Fibroblast of pulmonary artery (primary cell): ENCODE measurements around the gene RUSC1.

Source experiments
- DNase-seq: peaks from one replicate; pipeline ENCODE4 v3.0.0-alpha.2; 2010; ENCODE audit warnings: low read depth
- H3K4me3 ChIP-seq: replicated peaks from 2 replicates; pipeline ENCODE4 v1.5.1; 2011; ENCODE audit warnings: low read depth, mild to moderate bottlenecking, control low read depth, low read length, moderate library complexity
- TF ChIP-seq, protein P1 (sequence below): IDR thresholded peaks from 2 replicates; pipeline ENCODE4 v1.5.1; 2011; ENCODE audit warnings: mild to moderate bottlenecking, control low read depth, low read length, inconsistent platforms; ENCODE audit errors: missing control alignments

Gene RUSC1

DNA sequence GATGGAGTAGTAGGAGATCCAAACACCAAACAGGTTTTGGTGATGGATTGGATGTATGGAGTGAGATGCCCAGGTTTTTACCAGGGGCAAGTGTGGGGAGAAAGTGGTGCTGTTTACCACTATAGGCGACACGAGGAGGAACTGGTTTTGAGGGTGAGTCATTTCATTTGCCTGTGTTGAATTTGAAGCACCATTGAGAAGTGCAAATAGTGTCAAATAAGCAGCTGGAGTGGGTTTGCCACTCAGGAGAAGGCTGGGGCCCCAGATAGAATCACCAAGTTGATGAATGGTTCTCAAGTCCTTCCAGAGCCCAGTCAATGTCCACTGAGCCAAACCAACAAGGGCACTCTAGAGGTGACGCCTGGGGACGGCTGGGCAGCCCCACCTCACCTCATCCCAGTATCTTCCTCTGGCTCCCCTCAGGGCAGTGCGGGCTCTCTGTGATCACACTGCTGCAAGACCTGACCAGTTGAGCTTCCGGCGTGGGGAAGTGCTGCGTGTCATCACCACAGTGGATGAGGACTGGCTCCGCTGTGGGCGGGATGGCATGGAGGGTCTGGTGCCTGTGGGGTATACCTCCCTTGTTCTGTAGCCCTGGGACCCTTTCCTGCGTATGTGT is 9.4 kb downstream of the RUSC1 start:
- H3K4me3 ChIP-seq = no peak overlapping the region
- no peak for DNase-seq
- TF ChIP-seq, protein P1, sequence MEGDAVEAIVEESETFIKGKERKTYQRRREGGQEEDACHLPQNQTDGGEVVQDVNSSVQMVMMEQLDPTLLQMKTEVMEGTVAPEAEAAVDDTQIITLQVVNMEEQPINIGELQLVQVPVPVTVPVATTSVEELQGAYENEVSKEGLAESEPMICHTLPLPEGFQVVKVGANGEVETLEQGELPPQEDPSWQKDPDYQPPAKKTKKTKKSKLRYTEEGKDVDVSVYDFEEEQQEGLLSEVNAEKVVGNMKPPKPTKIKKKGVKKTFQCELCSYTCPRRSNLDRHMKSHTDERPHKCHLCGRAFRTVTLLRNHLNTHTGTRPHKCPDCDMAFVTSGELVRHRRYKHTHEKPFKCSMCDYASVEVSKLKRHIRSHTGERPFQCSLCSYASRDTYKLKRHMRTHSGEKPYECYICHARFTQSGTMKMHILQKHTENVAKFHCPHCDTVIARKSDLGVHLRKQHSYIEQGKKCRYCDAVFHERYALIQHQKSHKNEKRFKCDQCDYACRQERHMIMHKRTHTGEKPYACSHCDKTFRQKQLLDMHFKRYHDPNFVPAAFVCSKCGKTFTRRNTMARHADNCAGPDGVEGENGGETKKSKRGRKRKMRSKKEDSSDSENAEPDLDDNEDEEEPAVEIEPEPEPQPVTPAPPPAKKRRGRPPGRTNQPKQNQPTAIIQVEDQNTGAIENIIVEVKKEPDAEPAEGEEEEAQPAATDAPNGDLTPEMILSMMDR = no peak

DNA sequence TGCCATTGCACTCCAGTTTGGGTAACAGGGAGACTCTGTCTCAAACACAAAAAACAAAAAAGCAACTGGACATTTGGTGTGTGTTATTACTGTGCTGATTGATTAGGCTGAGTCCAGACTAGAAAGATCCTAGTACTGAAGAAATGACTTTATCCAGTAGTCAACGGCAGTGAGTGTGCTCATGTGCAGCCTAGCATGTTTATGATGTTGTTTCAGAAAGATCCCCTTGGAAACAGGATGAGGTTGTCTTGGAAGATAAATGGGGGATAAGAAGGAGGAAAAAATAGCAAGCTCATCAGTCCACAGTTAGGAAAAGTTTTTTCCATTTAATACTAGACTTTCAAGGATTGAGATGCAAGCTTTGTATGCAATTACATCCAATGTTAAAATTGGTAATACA is 14.3 kb downstream of the RUSC1 start:
- H3K4me3 ChIP-seq = no peak overlapping the region
- TF ChIP-seq, protein P1 = no peak
- DNase-seq = no peak

DNA sequence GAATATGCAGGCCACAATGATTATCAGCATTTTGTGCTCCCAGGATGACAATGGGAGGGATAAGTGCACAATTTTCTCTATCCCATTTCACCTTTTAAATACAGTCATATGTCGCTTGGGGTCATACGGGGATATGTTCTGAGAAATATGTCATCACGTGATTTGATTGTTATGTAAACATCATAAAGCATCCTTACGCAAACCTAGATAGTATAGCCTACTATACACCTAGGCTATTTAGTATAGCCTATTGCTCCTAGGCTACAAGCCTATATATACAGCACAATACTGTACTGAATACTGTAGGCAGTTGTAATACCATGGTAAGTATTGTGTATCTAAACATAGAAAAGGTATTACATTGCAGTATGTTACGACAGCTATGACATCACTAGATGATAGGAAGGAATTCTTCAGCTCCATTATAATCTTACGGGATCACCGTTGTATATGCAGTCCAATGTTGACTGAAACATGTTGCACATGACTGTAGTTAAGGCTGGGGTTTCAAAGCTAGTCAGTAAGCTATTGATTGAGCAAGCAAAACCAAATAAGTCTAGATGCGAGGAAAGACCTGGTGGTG is 18.9 kb downstream of the RUSC1 start:
- TF ChIP-seq, protein P1 = no peak
- H3K4me3 ChIP-seq = no peak overlapping the region
- peak; percentile 39 for DNase-seq

DNA sequence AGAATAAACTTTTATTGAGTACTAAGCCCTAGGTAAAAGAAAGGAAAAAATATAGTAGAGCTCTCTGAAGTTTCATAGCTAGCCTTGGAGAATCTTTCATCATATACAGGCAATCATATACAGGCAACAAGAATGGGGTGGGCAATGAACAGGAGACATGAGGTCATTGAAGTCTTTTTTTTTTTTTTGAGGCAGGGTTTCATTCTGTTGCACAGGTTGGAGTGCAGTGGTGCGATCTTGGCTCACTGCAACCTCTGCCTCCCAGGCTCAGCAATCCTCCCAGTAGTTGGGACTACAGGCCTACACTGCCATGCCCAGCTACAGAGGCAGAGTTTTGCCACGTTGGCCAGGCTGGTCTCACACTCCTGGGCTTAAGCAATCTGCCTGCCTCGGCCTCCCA is 22.1 kb downstream of the RUSC1 start:
- no peak overlapping the region for H3K4me3 ChIP-seq
- DNase-seq = no peak
- TF ChIP-seq, protein P1 = no peak

DNA sequence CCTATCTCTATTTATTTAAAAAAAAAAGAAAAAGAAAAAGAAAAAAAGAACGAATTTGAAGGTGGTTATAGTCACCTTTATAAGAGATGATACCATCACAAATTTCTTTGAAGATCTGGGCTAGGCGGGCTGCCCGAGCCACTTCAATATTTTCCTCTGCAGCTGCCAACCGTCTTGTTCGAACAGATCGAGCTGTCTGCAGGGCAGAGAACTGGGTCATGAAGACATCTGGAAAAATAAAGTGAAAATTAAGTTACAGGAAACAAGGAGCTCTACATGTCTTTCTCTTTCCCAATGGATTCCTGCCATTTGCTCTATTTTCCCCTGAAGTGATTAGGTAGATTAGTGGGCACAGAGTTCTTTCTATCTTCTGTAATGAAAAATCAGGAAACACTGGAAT is 31.9 kb downstream of the RUSC1 start:
- DNase-seq = no peak
- no peak overlapping the region for H3K4me3 ChIP-seq
- TF ChIP-seq, protein P1 = no peak

DNA sequence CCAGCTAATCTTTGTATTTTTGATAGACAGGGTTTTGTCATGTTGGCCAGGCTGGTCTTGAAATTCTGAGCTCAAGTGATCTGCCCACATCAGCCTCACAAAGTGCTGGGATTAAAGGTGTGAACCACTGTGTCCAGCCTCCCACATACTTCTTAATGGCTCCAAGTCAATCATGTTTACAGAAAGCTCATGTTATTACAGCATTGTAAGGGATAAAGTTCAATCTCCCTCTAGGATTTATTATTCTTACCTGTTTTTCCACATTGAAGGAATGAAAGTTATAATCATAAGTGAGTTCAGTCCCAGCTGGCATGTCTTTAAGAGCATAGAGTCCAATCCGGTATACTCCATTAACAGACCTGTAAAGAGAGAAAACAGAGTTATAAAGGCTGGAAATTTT is 39.4 kb downstream of the RUSC1 start:
- no peak for DNase-seq
- no peak overlapping the region for H3K4me3 ChIP-seq
- TF ChIP-seq, protein P1 = no peak

DNA sequence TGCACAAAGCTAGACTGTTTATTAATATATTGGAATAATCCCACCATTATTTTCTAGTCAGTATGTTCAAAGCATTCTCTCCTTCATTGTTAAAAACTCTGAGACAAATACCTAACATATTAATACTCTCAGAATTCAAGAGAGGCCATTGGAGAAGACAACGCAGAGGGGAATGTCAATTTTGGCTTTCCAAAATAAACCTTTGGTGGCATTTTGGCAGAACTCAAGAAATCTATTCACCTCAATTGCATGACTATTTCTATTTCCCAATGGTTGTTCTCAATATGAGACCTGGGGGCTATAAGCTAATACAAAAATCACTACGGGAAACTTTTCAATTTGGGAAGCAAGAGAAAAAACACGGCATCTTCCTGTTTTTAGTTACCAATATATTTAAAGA is 58.5 kb downstream of the RUSC1 start:
- H3K4me3 ChIP-seq = peak overlapping the region; percentile 17
- TF ChIP-seq, protein P1 = no peak
- no peak for DNase-seq
